A549 (cell line): ENCODE measurements around the gene SCUBE3. TPM values are rescaled to one million over a fixed set of nuclear protein-coding genes. Genes with fewer than 3 reads are reported as not detected.

Source experiments
- ATAC-seq, 2 experiments: fragments of 200-7000 bp in 1 of 2; fragments of >200 bp in 1 of 2; cut with Nextera tagmentation in 1 of 2; cut with Tn5 transposase in 1 of 2; 3 replicates each; pipeline versions ENCODE4 v1.8.0 to v1.9.1; 2018 to 2020; ENCODE audit warnings: mild to moderate bottlenecking in 1 of 2, moderate library complexity in 1 of 2
- CTCF ChIA-PET: fragments of 300-600 bp; sonication (Branson Sonifier 250); formaldehyde crosslinking; extraction: SDS; loops from one replicate; lab custom pipeline; 2021; ENCODE audit warnings: antibody characterized with exemption, inconsistent platforms; lab: Yijun Ruan, JAX
- POLR2A ChIA-PET: fragments of 350-600 bp; formaldehyde crosslinking; extraction: SDS; loops from one replicate; lab custom pipeline; 2021; ENCODE audit warnings: antibody characterized with exemption, inconsistent platforms; lab: Yijun Ruan, JAX
- DNase-seq, 2 experiments: peaks; one replicate each; pipeline versions ENCODE4 v3.0.0 to v3.0.0-alpha.2; 2011 to 2016; ENCODE audit warnings: low read depth in 1 of 2, low spot score in 1 of 2
- FAIRE-seq: peaks from 2 replicates; lab custom pipeline; 2011; peaks lifted over from hg19 to GRCh38; lab: Jason Lieb, UNC
- H3K27ac ChIP-seq, 2 experiments: fragments of >200 bp; sonication (Bioruptor Twin); formaldehyde crosslinking; 3 replicates each; pipeline ENCODE4 v1.5.1; 2016 to 2017
- H3K4me1 ChIP-seq: fragments of >200 bp; sonication (Bioruptor Twin); formaldehyde crosslinking; 3 replicates; pipeline ENCODE4 v1.6.1; 2016
- H3K4me2 ChIP-seq: fragments of >200 bp; sonication (Bioruptor Twin); formaldehyde crosslinking; 3 replicates; pipeline ENCODE4 v1.6.1; 2016
- H3K4me3 ChIP-seq: fragments of >200 bp; sonication (Bioruptor Twin); formaldehyde crosslinking; 3 replicates; pipeline ENCODE4 v1.5.1; 2016
- H3K9me3 ChIP-seq: fragments of >200 bp; sonication (Bioruptor Twin); formaldehyde crosslinking; 3 replicates; pipeline ENCODE4 v1.6.1; 2016
- ATOH8 ChIP-seq: fragments of 250-450 bp; sonication (Bioruptor Pico); IDR thresholded peaks from 2 replicates; pipeline ENCODE4 v1.5.0; 2020; ENCODE audit warnings: low read depth, mild to moderate bottlenecking, moderate library complexity
- CBX8 ChIP-seq: fragments of 200-600 bp; sonication (generic); IDR thresholded peaks from 2 replicates; pipeline ENCODE4 v1.6.1; 2016
- E2F6 ChIP-seq: IDR thresholded peaks from 2 replicates; pipeline ENCODE4 v1.6.1; 2012; ENCODE audit warnings: low read depth, borderline replicate concordance
- EHF ChIP-seq: fragments of 250-450 bp; sonication (Bioruptor Pico); IDR thresholded peaks from 2 replicates; pipeline ENCODE4 v1.5.0; 2020; ENCODE audit warnings: mild to moderate bottlenecking
- ELK1 ChIP-seq: fragments of 150-350 bp; IDR thresholded peaks from 2 replicates; pipeline ENCODE4 v1.6.1; 2014; ENCODE audit warnings: low read depth, mild to moderate bottlenecking, low read length
- EP300 ChIP-seq, 2 experiments: fragments of >200 bp; sonication (Bioruptor Twin); formaldehyde crosslinking; IDR thresholded peaks; 2 replicates in 1 of 2; 3 replicates in 1 of 2; pipeline ENCODE4 v1.6.1; 2016 to 2017
- FOSL2 ChIP-seq, 2 experiments: fragments of 450-650 bp in 1 of 2; fragments of >200 bp in 1 of 2; sonication (Bioruptor Twin) in 1 of 2; formaldehyde crosslinking; IDR thresholded peaks; 2 replicates each; pipeline versions ENCODE4 v1.5.0 to v1.6.1; 2016 to 2020; ENCODE audit warnings: mild to moderate bottlenecking in 1 of 2, moderate library complexity in 1 of 2
- MAFK ChIP-seq: fragments of 450-650 bp; IDR thresholded peaks from 2 replicates; pipeline ENCODE4 v1.6.1; 2014; ENCODE audit not compliant: partially characterized antibody
- PBX3 ChIP-seq: IDR thresholded peaks from 2 replicates; pipeline ENCODE4 v1.6.1; 2012
- PHF8 ChIP-seq: fragments of 200-600 bp; sonication (generic); IDR thresholded peaks from 2 replicates; pipeline ENCODE4 v1.6.1; 2016; ENCODE audit warnings: low read depth, mild to moderate bottlenecking, antibody characterized with exemption, moderate library complexity, borderline replicate concordance
- POLR2AphosphoS2 ChIP-seq: conservative IDR thresholded peaks from 2 replicates; pipeline ENCODE4 v1.6.1; 2012; ENCODE audit warnings: low read length, improper control_type of control experiment, inconsistent platforms
- RARB ChIP-seq: fragments of 250-450 bp; sonication (Bioruptor Pico); IDR thresholded peaks from 2 replicates; pipeline ENCODE4 v1.8.0; 2021; ENCODE audit warnings: mild to moderate bottlenecking, moderate library complexity
- RFX5 ChIP-seq: fragments of 450-650 bp; IDR thresholded peaks from 2 replicates; pipeline ENCODE4 v1.7.1; 2014; ENCODE audit warnings: antibody characterized with exemption, mild to moderate bottlenecking, moderate library complexity
- SREBF2 ChIP-seq: fragments of 450-650 bp; IDR thresholded peaks from 2 replicates; pipeline ENCODE4 v1.6.1; 2014; ENCODE audit warnings: mild to moderate bottlenecking, moderate library complexity
- TFCP2L1 ChIP-seq: fragments of 250-450 bp; sonication (Bioruptor Pico); IDR thresholded peaks from 2 replicates; pipeline ENCODE4 v1.5.0; 2021; ENCODE audit warnings: mild to moderate bottlenecking
- TP53 ChIP-seq: fragments of 250-450 bp; sonication (Bioruptor Pico); IDR thresholded peaks from 2 replicates; pipeline ENCODE4 v1.5.0; 2021; ENCODE audit warnings: mild to moderate bottlenecking, moderate library complexity
- ZC3H11A ChIP-seq: fragments of 450-650 bp; IDR thresholded peaks from 2 replicates; pipeline ENCODE4 v1.6.1; 2014; ENCODE audit warnings: antibody characterized with exemption, mild to moderate bottlenecking
- ZNF302 ChIP-seq: fragments of 250-450 bp; sonication (Bioruptor Pico); IDR thresholded peaks from 2 replicates; pipeline ENCODE4 v1.9.0; 2021; ENCODE audit warnings: inconsistent platforms, mild to moderate bottlenecking, moderate library complexity
- WGBS: methylation state at CpG from one replicate; pipeline ENCODE4 v1.1.6; 2017; ENCODE audit errors: missing lambda C conversion rate; 5-methylcytosine and 5-hydroxymethylcytosine counted together
- polyA plus RNA-seq, 4 experiments: library from polyadenylated mRNA; depleted of rRNA in 3 of 4; stranded (reverse); fragments of >200 nt; fragmentation: RNase III in 1 of 4; extraction: RNeasy Plus Mini Kit Qiagen cat#74134 plus additional on column Dnase treatment in 1 of 4; gene quantifications; 2 replicates in 3 of 4; 3 replicates in 1 of 4; pipeline ENCODE4 v1.2.3, GENCODE V29; 2011 to 2017
- TF ChIP-seq, protein P1 (sequence below): fragments of >200 bp; sonication (Bioruptor Twin); formaldehyde crosslinking; IDR thresholded peaks from 2 replicates; pipeline ENCODE4 v1.6.1; 2016
- TF ChIP-seq, protein P2 (sequence below): fragments of 250-450 bp; sonication (Bioruptor Pico); IDR thresholded peaks from 2 replicates; pipeline ENCODE4 v1.5.0; 2021; ENCODE audit warnings: mild to moderate bottlenecking, moderate library complexity, borderline replicate concordance
- TF ChIP-seq, protein P3 (sequence below): IDR thresholded peaks from 2 replicates; pipeline ENCODE4 v1.6.1; 2012
- TF ChIP-seq, protein P4 (sequence below): fragments of 200-600 bp; sonication (generic); IDR thresholded peaks from 2 replicates; pipeline ENCODE4 v1.6.1; 2016; ENCODE audit warnings: antibody characterized with exemption, mild to moderate bottlenecking, moderate library complexity
- TF ChIP-seq, protein P5 (sequence below): fragments of >200 bp; sonication (Bioruptor Twin); formaldehyde crosslinking; IDR thresholded peaks from 3 replicates; pipeline ENCODE4 v1.5.1; 2016

Gene SCUBE3
- polyA plus RNA-seq, 2 of the 4 experiments (the other 2 are of a cell fraction): 0.06 to 0.13 TPM

DNA sequence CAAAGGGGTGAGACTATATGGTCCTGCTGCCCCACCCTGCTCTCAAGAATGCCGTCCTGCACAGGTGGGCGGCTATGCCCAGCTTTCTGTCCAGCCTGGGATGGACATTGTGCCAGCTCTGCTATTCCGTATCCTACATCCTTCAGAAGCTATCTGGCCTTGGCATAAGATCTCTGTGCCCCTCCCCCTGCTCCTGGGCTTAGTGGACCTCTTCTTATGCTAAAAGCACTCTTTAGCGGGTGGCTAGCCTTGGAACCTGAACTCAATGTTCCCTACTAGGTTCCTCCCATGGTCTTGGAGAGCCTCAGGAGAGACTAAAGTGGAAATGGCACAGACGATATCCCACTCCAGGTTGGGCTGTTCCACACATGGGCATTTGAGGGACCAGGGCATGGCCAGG, 22.5 kb downstream of the SCUBE3 start:
- Histone ChIP-seq H3K4me1 (no peaks in the 10 kb centered on the region), H3K4me3 (no peak overlapping the region), H3K9me3 (no peaks in the 10 kb centered on the region), H3K4me2 (no peak overlapping the region), H3K27ac (no peak overlapping the region)
- FAIRE-seq (no peak), DNase-seq (no peak), ATAC-seq (no peak)
- POLR2A ChIA-PET: no interaction called here
- TF ChIP-seq, protein P1, sequence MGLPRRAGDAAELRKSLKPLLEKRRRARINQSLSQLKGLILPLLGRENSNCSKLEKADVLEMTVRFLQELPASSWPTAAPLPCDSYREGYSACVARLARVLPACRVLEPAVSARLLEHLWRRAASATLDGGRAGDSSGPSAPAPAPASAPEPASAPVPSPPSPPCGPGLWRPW: no peak
- TF ChIP-seq TFCP2L1 (CRISPR knock-in tag): no peak
- no peak for TF ChIP-seq ZNF302 (CRISPR knock-in tag)
- TF ChIP-seq, protein P2, sequence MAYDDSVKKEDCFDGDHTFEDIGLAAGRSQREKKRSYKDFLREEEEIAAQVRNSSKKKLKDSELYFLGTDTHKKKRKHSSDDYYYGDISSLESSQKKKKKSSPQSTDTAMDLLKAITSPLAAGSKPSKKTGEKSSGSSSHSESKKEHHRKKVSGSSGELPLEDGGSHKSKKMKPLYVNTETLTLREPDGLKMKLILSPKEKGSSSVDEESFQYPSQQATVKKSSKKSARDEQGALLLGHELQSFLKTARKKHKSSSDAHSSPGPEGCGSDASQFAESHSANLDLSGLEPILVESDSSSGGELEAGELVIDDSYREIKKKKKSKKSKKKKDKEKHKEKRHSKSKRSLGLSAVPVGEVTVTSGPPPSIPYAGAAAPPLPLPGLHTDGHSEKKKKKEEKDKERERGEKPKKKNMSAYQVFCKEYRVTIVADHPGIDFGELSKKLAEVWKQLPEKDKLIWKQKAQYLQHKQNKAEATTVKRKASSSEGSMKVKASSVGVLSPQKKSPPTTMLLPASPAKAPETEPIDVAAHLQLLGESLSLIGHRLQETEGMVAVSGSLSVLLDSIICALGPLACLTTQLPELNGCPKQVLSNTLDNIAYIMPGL (CRISPR knock-in tag): no peak
- TF ChIP-seq, protein P3, sequence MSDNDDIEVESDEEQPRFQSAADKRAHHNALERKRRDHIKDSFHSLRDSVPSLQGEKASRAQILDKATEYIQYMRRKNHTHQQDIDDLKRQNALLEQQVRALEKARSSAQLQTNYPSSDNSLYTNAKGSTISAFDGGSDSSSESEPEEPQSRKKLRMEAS: no peak
- no peak for TF ChIP-seq RFX5
- TF ChIP-seq SREBF2: no peak
- TF ChIP-seq ZC3H11A: no peak
- TF ChIP-seq FOSL2 (IDR thresholded peaks at IDR 0.05): no peak
- no peak for TF ChIP-seq FOSL2 (CRISPR knock-in tag; IDR thresholded peaks at IDR 0.05)
- TF ChIP-seq ELK1: no peak
- TF ChIP-seq TP53 (CRISPR knock-in tag): no peak
- no peak for TF ChIP-seq ATOH8 (CRISPR knock-in tag)
- TF ChIP-seq, protein P4, sequence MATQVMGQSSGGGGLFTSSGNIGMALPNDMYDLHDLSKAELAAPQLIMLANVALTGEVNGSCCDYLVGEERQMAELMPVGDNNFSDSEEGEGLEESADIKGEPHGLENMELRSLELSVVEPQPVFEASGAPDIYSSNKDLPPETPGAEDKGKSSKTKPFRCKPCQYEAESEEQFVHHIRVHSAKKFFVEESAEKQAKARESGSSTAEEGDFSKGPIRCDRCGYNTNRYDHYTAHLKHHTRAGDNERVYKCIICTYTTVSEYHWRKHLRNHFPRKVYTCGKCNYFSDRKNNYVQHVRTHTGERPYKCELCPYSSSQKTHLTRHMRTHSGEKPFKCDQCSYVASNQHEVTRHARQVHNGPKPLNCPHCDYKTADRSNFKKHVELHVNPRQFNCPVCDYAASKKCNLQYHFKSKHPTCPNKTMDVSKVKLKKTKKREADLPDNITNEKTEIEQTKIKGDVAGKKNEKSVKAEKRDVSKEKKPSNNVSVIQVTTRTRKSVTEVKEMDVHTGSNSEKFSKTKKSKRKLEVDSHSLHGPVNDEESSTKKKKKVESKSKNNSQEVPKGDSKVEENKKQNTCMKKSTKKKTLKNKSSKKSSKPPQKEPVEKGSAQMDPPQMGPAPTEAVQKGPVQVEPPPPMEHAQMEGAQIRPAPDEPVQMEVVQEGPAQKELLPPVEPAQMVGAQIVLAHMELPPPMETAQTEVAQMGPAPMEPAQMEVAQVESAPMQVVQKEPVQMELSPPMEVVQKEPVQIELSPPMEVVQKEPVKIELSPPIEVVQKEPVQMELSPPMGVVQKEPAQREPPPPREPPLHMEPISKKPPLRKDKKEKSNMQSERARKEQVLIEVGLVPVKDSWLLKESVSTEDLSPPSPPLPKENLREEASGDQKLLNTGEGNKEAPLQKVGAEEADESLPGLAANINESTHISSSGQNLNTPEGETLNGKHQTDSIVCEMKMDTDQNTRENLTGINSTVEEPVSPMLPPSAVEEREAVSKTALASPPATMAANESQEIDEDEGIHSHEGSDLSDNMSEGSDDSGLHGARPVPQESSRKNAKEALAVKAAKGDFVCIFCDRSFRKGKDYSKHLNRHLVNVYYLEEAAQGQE: no peak
- TF ChIP-seq, protein P5, sequence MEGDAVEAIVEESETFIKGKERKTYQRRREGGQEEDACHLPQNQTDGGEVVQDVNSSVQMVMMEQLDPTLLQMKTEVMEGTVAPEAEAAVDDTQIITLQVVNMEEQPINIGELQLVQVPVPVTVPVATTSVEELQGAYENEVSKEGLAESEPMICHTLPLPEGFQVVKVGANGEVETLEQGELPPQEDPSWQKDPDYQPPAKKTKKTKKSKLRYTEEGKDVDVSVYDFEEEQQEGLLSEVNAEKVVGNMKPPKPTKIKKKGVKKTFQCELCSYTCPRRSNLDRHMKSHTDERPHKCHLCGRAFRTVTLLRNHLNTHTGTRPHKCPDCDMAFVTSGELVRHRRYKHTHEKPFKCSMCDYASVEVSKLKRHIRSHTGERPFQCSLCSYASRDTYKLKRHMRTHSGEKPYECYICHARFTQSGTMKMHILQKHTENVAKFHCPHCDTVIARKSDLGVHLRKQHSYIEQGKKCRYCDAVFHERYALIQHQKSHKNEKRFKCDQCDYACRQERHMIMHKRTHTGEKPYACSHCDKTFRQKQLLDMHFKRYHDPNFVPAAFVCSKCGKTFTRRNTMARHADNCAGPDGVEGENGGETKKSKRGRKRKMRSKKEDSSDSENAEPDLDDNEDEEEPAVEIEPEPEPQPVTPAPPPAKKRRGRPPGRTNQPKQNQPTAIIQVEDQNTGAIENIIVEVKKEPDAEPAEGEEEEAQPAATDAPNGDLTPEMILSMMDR: no peak
- TF ChIP-seq RARB (CRISPR knock-in tag): no peak
- CTCF ChIA-PET: interaction anchor here (1.5 to 10.5 kb wide), 2 partner anchors 10 to 90 kb away, joined by 4 to 107 read pairs; no protein-coding TSS in a partner anchor
- 96% methylated on average over 4 of the region's 5 CpGs for WGBS

DNA sequence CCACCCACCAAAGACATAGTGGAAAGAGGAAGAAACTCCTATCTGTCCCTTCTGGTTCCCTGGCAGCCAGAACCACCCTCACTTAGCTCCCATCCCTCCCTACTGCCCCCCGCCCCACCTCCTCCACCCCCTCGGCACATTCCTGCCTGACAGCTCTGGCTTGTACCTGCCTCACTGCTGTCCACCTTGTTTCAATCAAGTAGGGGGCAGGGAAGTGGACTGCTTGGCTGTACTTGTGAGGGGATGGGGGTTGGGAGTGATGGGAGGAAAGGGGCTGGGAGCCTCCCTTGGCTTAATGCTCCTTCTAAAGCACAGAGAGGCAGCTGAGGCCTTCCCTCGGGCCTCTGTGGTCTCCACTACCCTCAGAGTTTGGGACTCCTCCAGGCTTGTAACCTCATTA, 23.7 kb downstream of the SCUBE3 start:
- POLR2A ChIA-PET: no interaction called here
- H3K9me3 ChIP-seq: no peaks in the 10 kb centered on the region
- WGBS: 58% methylated on average over 1 of the region's 3 CpGs
- ATAC-seq (no peak), DNase-seq (no peak), FAIRE-seq (no peak)
- H3K4me2 ChIP-seq: no peak overlapping the region
- no peaks in the 10 kb centered on the region for H3K4me1 ChIP-seq
- no peak overlapping the region for H3K27ac ChIP-seq
- CTCF ChIA-PET: interaction anchor here (1.2 to 10.5 kb wide), 3 partner anchors 18 to 92 kb away, joined by 3 to 107 read pairs (median 61); no protein-coding TSS in a partner anchor
- H3K4me3 ChIP-seq: no peak overlapping the region
- TF ChIP-seq PHF8 (no peak), CBX8 (no peak), E2F6 (no peak), PBX3 (no peak), MAFK (no peak), ATOH8 (CRISPR knock-in tag) (no peak), EP300 (IDR thresholded peaks at IDR 0.05) (no peak), EHF (CRISPR knock-in tag) (no peak), POLR2AphosphoS2 (no peak)
- TF ChIP-seq, protein P3: no peak
